Fibroblast of lung (primary cell): ENCODE measurements around the gene SMAP1.

Experiments
- CTCF ChIP-seq, 2 donors: IDR thresholded peaks in 1 of 2; conservative IDR thresholded peaks in 1 of 2; 1 replicate in 1 of 2; 2 replicates in 1 of 2; pipeline ENCODE4 v1.5.1; 2011 to 2012; ENCODE audit warnings: low read length in 2 of 2, control low read depth in 1 of 2, inconsistent platforms in 1 of 2, low read depth in 1 of 2, mild to moderate bottlenecking in 1 of 2
- EZH2 ChIP-seq: IDR thresholded peaks from 2 replicates; pipeline ENCODE4 v1.5.1; 2012; ENCODE audit warnings: low read length, control low read depth, mild to moderate bottlenecking; ENCODE audit errors: missing control alignments

- TF ChIP-seq EZH2 = no peak
- TF ChIP-seq CTCF (conservative IDR thresholded peaks at IDR 0.05 in 1 of 2, IDR thresholded peaks at IDR 0.05 in 1 of 2; ENCODE audit: low read depth in 1 of 2, low read length in 2 of 2) = no peak
Observed at GRCh38 chr6:70684794-70685493, 17.3 kb downstream of the SMAP1 start.
